ENCODE measurements around the gene MYOT.
"Not testable (repeated sequence)": the region's sequence is repeated elsewhere in the genome, so short reads cannot be mapped to it uniquely, and the experiment has no call there.

MYOT gene

DNA sequence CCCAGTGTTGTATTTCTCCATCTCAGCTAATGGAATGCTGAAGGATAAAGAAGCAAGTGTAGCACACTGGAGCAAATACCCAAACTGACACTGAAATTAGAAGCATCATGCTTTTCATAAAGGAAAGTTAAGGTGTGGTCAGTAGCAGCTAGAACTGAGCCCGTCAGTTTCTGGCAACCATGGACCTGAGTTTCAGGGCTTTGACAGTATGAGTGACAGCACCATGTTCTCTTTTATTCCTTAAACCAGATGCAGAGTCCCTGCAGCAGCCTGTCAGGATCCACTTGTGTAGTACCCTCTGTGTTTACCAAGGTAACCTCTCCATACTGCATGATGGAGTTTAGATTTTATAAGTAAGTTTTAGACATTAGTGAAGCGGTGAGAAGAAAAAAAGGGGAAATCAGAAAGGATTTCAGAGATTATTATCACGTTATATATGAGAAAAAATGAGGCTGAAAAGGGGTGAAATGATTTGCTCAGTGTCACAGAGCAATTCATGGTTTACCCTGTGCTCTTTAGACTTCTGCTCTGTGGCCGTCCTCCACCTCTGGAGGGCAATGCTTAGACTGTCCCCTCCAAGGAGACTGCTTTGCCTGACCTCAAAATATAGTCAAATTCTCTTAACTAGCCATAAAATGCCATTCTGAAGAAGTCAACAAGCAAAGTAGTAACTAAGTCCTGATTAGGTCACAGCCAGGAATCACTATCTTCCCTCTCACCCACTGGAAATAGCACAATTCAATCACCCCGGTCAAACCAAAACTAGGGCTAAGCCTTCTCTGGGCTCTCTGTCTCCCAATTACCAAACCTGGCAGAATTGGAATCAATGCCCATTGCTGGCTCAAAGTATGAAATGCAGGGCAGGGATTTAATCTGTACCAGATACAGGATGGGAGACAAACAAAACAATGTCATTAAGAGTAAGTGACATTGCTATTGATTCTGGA lies 10.5 kb upstream of the MYOT start:
- DNase-seq (ENCODE audit: low spot score) = no peak

DNA sequence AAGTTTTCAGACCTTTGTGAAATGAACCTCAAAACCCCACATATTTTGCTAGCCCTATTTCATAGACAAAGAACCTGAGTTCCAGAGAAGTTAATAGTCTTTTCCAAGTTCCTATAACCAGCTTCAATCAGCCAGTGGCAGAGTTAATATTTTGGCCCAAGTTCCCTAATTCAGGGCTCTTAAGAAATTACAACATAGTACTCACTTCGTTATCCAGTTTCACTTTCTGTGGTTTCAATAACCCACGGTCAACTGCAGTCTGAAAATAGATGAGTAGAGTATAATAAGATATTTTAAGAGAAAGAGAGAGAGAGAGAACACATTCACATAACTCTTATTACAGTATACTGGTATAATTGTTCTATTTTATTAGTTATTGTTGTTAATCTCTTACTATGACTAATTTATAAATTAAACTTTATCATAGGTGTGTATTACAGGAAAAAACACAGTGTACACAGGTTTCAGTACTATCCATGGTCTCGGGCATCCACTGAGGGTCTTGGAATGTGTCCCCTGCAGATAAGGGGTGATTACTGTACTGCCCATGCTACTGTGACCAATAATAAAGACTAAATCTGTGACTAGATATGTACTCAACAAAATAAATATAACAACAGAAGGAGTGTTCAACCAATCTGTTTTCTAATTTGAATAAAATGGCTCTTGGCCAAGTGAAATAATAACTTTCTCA lies 9.3 kb upstream of the MYOT start:
- DNase-seq (ENCODE audit: low spot score) = peak; percentile 11

DNA sequence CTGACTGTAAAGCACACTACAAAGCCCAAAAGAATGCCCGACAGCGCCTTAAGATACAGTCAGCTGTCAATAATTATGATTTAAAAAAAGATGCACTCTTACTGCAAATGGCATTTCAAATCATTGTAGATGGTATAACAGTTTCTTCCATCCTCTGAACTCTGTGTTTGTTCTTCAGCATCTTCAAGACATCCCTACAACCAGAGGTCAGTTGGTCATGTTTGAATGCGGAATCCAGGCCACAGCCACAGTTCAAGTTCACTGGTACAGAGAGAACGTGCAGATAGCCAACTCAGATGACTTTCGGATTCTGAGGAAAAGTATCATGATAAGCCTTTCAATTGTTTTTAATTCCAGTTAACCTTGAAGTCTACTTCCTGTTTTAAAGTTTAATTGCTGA lies 8.7 kb upstream of the MYOT start:
- no peak for DNase-seq (ENCODE audit: low spot score)

DNA sequence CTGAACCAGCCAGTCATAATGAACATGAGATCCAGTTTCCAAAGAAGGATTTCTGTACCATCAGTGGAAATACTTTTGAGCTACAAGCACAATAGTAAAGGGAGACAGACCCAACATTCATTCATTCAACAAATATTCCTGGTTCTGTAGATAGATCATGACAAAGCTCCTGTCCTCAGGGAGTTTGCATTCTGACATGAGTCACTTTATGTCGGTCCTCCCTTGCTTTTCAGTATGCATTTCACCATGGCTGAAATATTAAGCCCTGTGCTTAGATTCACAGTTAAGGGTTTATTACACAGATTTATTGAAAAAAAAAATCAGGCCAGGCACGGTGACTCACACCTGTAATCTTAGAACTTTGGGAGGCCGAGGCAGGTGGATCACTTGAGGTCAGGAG lies 5.4 kb upstream of the MYOT start:
- no peak for DNase-seq (ENCODE audit: low spot score)

DNA sequence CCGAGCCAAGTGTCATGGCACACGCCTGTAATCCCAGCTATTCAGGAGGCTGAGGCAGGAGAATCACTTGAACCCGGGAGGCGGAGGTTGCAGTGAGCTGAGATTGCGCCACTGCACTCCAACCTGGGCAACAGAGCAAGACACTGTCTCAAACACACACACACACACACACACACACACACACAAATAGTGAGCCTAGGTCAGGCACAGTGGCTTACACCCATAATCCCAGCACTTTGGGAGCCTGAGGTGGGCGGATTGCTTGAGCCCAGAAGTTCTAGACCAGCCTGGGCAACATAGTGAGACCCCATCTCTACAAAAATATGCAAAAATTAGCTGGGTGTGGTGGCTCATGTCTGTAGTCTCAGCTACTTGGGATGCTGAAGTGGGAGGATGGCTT lies 4.0 kb upstream of the MYOT start:
- DNase-seq (ENCODE audit: low spot score) = not testable (repeated sequence)

DNA sequence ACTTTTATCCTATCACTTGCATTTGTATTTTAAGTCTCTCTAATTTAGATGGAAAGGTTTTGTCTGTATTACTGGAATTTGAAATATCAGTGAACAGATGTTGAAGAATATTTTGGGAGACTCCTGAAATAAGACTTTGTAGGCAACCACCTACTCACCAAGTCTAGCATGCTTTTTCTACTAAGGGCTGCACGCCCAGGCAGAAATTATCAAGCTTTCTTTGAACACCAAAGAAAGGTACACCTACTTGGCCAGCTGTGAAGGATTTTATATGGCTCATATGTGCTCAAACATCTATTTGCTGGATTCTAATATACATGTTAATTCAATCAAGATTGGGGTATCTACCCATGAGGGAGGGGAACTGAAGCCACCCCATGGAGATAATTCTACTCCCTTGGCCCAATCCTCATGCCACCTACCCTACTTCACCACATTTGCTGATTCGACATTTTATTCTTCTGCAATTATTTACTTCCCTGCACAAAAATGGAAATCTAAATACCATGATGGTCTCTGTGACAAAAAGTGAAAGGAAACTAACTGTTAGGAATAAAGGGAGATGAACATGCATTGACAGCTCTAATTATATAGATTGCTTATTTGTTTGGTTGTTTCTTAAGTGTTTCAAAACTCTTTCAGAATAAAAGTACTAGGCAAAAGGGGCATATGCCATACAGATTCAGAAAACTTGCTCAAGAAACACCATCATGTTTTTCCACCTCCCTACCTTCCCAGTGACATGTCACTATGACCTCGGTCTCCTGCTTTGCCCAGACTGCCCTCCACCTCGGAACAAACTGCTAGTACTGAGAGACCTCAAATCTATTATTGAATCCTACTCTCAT lies 895 bp upstream of the MYOT start:
- DNase-seq (ENCODE audit: low spot score) = no peak

DNA sequence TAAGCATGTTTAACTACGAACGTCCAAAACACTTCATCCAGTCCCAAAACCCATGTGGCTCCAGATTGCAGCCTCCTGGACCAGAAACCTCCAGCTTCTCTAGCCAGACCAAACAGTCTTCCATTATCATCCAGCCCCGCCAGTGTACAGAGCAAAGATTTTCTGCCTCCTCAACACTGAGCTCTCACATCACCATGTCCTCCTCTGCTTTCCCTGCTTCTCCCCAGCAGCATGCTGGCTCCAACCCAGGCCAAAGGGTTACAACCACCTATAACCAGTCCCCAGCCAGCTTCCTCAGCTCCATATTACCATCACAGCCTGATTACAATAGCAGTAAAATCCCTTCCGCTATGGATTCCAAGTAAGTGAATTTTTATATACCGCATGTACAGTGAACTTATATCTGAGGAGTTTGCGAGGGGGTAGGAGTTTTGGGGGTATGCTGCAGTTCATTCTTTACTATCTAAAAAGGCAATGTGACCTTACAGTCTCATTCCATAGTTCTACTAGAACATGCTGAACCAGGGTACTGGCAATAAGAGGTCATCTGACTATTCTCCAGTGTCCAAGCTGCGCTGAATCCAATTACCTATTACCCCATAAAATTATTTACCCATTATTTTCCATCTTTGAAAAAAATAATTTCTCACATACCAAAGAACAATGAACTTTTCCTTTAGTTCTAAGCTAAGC lies 3.1 kb downstream of the MYOT start:
- DNase-seq (ENCODE audit: low spot score) = no peak

DNA sequence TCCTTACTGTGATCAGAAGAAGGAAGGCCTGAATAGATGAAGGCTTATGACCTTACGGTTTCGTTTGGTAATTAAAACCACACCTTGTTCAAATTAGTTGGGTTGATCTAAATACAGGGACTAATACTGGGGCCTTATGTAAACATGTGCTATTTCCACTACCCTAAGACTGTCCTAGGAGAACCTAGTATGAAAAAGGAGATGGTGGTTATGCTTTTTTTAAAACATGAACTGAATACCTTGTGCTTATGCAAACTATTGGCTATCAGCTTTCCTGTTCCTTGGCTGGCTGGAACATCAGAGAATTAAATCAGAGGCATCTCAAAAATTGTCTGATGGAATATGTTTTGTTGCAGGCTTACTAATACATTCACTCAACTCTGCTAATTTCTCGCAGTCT lies 3.9 kb downstream of the MYOT start:
- no peak for DNase-seq (ENCODE audit: low spot score)

DNA sequence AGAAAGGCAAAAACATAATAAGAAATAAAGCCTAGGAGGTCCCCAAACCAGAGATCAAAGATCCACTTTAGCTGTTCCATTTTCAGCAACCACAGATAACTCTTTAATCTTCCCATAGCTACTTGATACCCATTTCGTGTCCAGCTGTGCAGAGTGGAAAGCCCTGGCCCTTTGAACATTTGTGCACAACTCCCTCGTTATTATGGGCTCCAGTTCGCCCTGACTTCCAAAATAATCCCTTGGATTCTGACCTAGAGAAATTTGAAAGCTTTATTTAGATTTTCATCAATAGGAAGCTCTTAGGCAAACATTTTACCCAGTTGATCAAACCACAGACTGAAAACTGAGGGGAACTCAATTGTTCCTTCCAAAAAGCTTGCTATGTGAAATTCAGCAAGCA lies 4.8 kb downstream of the MYOT start:
- no peak for DNase-seq (ENCODE audit: low spot score)

DNA sequence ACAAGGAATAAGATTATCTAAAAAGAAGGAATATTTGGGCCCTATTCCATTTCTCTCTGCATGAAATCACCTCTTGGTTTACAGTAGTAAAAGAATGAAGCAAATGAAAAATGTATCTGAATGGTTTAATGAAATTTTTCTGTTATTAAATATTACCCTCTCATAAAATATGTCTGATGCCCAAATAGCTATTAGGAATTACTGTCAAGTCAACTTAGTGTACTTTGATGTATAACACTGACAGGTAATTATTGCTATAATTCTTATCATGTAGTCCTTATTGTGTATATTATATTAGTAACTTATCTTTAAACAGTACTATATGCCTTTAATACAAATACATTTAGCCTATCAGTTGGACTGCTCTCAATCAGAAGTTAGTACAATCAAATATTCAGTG lies 8.4 kb downstream of the MYOT start:
- no peak for DNase-seq (ENCODE audit: low spot score)

DNA sequence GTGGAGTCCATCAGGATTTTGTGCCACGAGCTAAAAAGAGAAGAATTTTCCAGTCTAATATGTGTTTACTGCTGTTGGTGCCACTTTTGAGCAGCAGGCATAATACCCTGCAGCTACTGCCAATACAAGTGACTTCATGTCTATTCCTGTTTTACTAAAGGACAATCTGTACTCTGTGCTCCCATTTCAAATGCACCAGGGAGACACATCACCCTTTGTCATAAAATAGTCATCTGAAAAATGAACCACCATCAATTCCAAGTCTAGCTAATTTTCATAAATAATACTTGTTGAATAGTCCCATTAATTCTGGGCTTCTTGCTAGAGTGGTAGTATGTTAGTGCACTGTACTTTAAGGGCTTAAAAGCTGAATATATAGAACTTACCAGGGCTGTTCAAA lies 12.7 kb downstream of the MYOT start:
- no peak for DNase-seq (ENCODE audit: low spot score)

DNA sequence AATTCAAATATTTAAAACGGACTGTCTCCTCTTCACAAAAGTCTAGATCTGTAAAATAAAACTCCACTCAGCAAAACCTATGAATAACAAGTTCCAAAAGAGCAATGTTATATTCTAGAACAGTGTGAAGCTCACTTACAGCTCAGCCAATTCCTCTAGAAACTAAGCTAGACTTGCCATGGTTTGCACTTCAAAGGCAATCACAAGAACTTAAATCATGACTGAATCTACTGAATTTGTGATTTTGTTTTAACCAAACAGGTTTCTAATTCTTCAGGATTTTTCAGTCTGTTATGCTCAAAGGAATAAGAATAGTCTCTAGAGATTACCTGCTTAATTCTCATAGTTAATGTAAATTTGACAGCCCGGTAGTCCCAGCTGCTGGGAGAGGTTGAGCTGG lies 20.2 kb downstream of the MYOT start:
- no peak for DNase-seq (ENCODE audit: low spot score)

DNA sequence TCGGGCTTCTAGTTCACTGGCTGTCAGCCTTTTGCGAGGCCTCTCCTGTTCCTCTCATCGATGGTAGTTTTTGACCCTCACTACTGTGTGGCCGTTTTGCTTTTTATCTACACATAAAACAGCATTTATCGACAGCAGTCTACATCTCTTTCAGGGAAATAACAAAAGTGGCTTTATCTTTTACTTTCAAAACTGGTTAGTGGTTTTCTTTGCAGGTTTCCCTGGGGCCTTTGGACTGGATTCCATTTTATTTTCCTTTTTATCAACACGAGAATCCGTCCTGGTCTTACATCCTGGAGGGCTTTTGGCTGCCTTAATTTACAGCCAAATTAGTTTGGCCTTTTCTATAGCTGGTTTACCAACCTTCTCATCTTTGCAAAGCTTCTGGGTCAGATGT lies 20.8 kb downstream of the MYOT start:
- DNase-seq (ENCODE audit: low spot score) = no peak

DNA sequence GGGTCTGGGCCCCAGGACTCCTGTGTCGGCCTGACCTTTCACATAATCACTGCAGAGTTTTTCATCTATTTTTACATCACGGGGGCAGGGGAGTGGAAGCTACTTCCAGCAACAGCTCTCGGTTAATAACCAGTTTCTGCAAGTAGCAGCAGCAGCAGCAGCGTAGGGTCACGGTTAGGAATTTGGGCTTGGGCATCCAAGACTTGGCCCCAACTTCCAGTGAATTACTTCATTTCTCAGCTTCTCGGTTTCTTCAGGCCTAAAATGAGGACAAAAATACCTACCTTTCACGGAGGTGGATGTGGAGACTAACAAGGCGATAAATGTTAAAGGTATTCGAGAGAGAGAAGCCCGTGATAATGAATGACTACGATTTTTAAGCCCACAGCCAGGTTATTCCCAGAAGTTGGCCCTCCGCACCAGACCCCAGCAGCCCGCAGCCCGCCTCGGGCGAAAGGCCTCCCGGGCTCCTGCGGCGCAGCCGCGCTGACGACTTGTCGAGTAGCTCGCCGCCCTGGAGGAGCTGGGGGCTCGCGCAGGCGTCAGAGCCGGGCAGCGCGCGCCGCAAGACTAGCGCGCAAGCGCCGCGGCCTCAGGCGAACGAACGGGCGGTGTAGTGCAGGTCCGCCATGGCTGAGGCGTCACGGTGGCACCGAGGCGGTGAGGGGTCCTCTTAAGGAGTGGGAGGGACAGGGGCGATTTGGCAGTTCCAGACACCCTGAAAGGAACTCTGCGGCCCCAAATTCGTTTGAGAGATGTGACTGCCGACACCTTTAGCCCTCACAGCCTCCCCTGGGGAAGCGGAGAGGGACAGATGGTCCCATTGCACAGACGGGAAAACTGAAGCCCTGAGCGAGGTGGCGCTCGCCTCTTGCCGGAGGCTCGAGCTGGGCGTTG lies 21.5 kb downstream of the MYOT start, which contains the start of gene PKD2L2:
TSS of gene PKD2L2 (plus strand) at position 595 of the 897 bp plus-strand sequence. CDS start at position 630, 35 bp downstream.
- no peak for DNase-seq (ENCODE audit: low spot score)

DNA sequence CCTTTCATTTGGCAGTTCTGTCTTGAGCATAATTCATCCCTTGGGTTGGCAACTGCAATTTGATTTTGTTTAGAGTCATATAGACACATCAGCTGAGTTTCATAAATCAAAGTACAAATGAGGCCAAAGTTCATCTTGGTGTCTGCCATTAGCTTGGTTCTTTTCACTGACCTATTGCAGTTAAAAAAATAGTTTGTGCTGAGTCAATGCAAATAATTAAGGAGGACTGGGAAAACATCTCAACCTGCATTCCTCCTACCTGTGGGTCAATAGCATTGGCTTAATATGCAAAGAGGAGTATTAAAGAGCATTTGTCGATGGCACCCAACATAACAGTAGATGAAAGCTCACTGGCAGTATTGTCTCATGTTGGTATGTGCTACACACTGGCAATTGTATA lies 23.2 kb downstream of the MYOT start:
- peak; percentile 16 for DNase-seq (ENCODE audit: low spot score)

DNA sequence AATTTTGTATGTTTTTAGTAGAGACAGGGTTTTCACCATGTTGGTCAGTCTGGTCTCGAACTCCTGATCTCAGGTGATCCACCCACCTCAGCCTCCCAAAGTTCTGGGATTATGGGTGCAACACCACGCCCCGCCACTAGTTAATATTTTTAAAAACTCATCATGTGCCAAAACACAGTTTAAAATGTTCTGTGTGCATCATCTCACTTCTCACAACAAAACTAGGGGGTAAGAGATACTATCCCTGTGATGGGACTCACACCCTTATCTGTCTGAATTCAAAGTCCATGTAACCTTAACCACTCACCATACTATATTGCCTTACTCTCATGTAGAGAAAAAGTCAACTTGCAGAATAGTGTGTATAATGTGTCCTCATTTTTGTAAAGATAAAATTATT lies 24.2 kb downstream of the MYOT start:
- no peak for DNase-seq (ENCODE audit: low spot score)

DNA sequence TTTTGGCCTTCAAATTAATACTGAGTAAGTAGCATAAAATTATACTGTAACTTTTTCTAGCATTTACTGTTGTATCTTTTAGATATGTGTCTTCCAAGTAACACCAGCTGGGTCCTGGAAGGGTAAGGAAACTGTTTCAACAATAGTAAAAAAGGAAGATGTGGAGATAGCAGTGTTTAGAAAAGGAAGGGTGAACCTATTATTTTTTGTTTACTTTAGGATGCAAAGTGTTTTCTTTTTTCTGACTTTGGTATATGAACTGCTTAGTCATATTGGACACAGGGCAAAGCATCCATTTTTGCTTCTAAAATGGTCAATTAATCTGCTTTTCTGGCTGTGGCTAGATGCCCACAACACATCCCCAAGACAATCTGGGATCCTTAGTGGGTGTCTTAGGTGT lies 26.9 kb downstream of the MYOT start:
- no peak for DNase-seq (ENCODE audit: low spot score)

DNA sequence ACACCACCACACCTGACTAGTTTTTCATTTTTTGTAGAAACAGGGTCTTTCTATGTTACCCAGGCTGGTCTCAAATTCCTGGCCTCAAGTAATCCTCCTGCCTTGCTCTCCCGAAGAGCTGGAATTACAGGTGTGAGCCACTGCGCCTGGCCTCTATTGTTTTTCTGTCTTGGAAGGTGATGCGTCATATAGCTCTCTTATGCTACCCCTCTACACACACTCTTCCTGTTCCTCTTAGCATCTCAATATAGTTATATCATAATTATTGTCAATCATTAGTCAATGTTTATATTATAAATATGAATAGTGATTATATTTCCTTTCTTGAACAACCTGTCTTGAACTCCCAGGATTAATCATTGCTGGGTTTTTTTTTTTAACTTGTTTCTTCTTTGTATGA lies 28.9 kb downstream of the MYOT start:
- DNase-seq (ENCODE audit: low spot score) = no peak

DNA sequence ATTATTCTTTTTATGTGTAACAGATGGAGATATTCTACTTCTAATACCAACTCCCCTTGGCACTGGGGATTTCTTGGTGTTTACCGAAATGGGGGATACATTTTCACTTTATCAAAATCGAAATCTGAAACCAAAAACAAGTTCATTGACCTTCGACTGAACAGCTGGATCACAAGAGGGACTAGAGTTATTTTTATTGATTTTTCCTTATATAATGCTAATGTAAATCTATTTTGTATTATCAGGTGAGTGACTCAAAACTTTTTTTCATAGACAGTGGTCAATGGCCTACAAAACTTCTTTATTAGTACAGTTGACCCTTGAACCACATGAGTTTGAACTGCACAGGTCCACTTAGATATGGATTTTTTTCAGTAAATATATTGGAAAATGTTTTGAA lies 31.8 kb downstream of the MYOT start:
- DNase-seq (ENCODE audit: low spot score) = no peak

DNA sequence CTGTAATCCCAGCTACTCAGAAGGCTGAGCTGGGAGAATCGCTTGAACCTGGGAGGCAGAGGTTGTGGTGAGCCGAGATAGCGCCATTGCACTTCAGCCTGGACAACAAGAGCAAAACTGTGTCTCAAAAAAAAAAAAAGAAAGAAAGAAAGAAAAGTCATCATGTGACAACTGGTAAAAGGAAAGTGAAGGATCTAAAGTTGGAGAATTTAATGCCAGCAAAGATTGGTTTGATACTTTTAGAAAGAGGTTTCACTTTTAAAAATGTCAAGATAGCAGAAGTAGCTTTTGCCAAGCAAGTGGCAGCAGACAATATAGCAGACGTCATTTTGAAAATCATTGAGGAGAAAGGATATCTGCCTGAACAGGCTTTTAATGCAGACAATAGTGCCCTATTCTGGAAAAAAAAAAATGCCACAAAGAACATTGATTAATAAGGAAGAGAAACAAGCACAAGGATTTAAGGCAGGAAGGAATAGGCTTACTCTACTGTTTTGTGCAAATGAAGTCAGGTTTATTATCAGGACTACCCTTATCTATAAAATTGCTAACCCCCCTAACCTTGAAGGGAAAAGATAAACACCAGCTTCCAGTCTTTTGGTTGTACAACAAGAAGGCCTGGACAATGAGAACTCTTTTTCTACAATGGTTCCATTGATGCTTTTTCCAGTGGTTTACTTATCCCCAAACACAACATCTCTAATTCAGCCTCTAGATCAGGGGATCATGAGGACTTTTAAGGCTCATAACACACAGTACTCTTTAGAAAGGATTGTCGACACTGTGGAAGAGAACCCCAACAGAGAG lies 33.6 kb downstream of the MYOT start:
- no peak for DNase-seq (ENCODE audit: low spot score)

Data from LoVo (cell line).